Body of pancreas (tissue), 4 donors: ENCODE results near the gene L3HYPDH. TPM values are rescaled to one million over a fixed set of nuclear protein-coding genes. Genes with fewer than 3 reads are reported as not detected.

ENCODE experiments used
- ATAC-seq: fragments of 150-250 bp; one replicate; pipeline ENCODE4 v1.9.1; 2016
- DNase-seq, 4 donors: peaks; one replicate each; pipeline ENCODE4 v3.0.0-alpha.2; 2019
- H3K27ac ChIP-seq, 4 donors: fragments of 200-600 bp; sonication (generic); 1 replicate in 3 of 4; 2 replicates in 1 of 4; pipeline versions ENCODE4 v1.5.1 to v1.6.1; 2016 to 2019; ENCODE audit warnings: mild to moderate bottlenecking in 1 of 4, mixed read lengths in 1 of 4, moderate library complexity in 1 of 4
- H3K27me3 ChIP-seq, 2 donors: fragments of 200-600 bp; sonication (generic); one replicate each; pipeline ENCODE4 v1.6.0; 2016; ENCODE audit warnings: mild to moderate bottlenecking in 1 of 2
- H3K36me3 ChIP-seq, 2 donors: fragments of 200-600 bp; sonication (generic); replicated peaks in 1 of 2; 2 replicates each; pipeline ENCODE4 v1.5.1; 2016; ENCODE audit warnings: low read depth in 2 of 2; ENCODE audit not compliant: insufficient read depth in 1 of 2
- H3K4me1 ChIP-seq: fragments of 200-600 bp; sonication (generic); one replicate; pipeline ENCODE4 v1.6.0; 2016
- H3K4me3 ChIP-seq, 2 donors: fragments of 200-600 bp; sonication (generic); 1 replicate in 1 of 2; 2 replicates in 1 of 2; pipeline ENCODE4 v1.5.1; 2016 to 2019
- H3K9me3 ChIP-seq, 3 donors: fragments of 200-600 bp; sonication (generic); 1 replicate in 2 of 3; 2 replicates in 1 of 3; pipeline ENCODE4 v1.5.1; 2016
- POLR2A ChIP-seq, 3 donors: fragments of 450-650 bp; IDR thresholded peaks; one replicate each; pipeline ENCODE4 v1.6.1; 2016; ENCODE audit warnings: antibody characterized with exemption in 3 of 3, mild to moderate bottlenecking in 2 of 3
- WGBS, 2 donors: methylation state at CpG; one replicate each; pipeline ENCODE4 v1.1.5; 2017; 5-methylcytosine and 5-hydroxymethylcytosine counted together
- intact Hi-C: fragments of 100-400 bp; cut with DNase I; formaldehyde crosslinking; loops from one replicate; pipeline ENCODE4 v1.15.1; 2023
- total RNA-seq, 2 donors: library from RNA; depleted of rRNA; stranded (reverse); fragments of >200 nt; gene quantifications; one replicate each; pipeline ENCODE4 v1.1.0, GENCODE V29; 2016
- TF ChIP-seq, protein P1 (sequence below), 7 experiments: fragments of 450-650 bp in 4 of 7; fragments of 200-600 bp in 3 of 7; sonication (generic) in 3 of 7; IDR thresholded peaks; one replicate each; pipeline ENCODE4 v1.5.1; 2016 to 2019; ENCODE audit warnings: antibody characterized with exemption in 7 of 7

The L3HYPDH gene
- total RNA-seq, 2 donors from 2014 or later, result 42.0 to 60.0 TPM

DNA sequence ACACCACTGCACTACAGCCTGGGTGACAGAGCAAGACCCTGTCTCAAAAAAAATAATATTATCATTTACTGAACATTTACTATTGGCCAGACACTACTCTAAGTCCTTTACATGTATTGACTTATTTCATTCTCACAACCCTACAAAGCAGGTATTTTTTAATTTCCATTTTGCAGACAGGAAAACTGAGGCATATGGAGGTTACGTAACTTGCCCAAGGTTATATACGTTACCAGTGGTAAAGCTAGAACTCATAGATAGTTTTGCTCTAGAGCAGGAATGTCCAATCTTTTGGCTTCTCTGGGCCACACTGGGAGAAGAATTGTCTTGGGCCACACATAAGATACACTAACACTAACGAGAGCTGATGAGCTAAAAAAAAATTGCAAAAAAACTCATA, 5.7 kb downstream of the L3HYPDH start:
- no peaks in the 10 kb centered on the region for H3K9me3 ChIP-seq
- 92% methylated on average over 3 of the region's 3 CpGs for WGBS, 2 donors
- ATAC-seq, result no peak
- TF ChIP-seq, protein P1, sequence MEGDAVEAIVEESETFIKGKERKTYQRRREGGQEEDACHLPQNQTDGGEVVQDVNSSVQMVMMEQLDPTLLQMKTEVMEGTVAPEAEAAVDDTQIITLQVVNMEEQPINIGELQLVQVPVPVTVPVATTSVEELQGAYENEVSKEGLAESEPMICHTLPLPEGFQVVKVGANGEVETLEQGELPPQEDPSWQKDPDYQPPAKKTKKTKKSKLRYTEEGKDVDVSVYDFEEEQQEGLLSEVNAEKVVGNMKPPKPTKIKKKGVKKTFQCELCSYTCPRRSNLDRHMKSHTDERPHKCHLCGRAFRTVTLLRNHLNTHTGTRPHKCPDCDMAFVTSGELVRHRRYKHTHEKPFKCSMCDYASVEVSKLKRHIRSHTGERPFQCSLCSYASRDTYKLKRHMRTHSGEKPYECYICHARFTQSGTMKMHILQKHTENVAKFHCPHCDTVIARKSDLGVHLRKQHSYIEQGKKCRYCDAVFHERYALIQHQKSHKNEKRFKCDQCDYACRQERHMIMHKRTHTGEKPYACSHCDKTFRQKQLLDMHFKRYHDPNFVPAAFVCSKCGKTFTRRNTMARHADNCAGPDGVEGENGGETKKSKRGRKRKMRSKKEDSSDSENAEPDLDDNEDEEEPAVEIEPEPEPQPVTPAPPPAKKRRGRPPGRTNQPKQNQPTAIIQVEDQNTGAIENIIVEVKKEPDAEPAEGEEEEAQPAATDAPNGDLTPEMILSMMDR (IDR thresholded peaks at IDR 0.05), result no peak
- no peak for TF ChIP-seq POLR2A (IDR thresholded peaks at IDR 0.05)
- intact Hi-C loops, result no loop called here
- H3K4me3 ChIP-seq, result no peak overlapping the region
- H3K4me1 ChIP-seq, result peaks cover 29% of the 10 kb centered on the region
- no peak overlapping the region for H3K27ac ChIP-seq
- H3K27me3 ChIP-seq, result no peaks in the 10 kb centered on the region
- H3K36me3 ChIP-seq, result peaks cover 0 to 11% of the 10 kb centered on the region in 2 donors
- DNase-seq, result no peak

DNA sequence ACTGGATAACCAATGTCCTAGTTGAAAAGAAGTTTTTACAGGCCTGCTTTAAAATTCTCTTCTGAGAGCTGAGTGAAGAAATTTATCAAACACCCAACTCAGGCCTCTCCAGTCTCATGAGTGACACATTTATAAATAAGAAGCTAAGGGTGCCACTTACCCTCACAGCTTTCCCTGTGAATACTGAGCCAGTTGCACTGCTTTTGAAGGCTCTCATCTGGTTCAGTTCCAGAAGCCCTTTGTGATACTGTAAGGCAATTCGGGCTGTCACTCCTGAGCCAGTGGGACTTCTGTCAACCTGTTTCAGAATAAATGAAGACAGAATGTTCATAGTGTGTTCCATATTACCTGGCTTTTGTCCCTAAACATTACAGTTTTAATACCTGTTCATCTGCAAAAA, 8.5 kb downstream of the L3HYPDH start:
- Histone ChIP-seq H3K27ac (no peak overlapping the region), H3K9me3 (no peaks in the 10 kb centered on the region), H3K4me3 (no peak overlapping the region), H3K27me3 (no peaks in the 10 kb centered on the region), H3K4me1 (peaks cover 3% of the 10 kb centered on the region), H3K36me3 (peaks cover 0 to 11% of the 10 kb centered on the region in 2 donors)
- DNase-seq, result no peak
- TF ChIP-seq POLR2A (IDR thresholded peaks at IDR 0.05), result no peak
- TF ChIP-seq, protein P1 (IDR thresholded peaks at IDR 0.05), result no peak
- intact Hi-C loops, result no loop called here
- no peak for ATAC-seq
- WGBS, 2 donors, result 85 to 100% methylated on average over 1 of the region's 1 CpG

DNA sequence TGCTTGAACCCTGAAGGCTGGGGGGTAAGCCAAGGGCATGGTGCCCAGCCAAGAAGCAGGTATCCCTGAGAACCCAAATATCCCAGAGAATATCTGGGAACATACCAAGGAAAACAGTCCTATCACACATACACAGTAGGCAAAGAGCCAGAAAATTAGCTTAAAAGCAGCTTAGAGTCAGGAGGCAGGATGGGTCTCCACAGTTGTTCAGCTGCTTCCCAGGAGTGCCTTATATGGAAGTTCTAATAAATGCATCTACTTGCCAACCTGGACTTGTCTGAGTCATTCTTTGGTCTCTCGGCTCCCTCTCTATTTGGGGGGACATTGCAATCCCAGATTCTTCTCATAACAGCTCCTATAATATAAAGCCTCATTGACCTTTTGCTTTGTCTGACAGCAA, 10.0 kb downstream of the L3HYPDH start:
- intact Hi-C loops, result no loop called here
- no peak overlapping the region for H3K4me3 ChIP-seq
- H3K4me1 ChIP-seq, result no peaks in the 10 kb centered on the region
- H3K27ac ChIP-seq, result no peak overlapping the region
- ATAC-seq, result no peak
- peaks cover 0 to 11% of the 10 kb centered on the region in 2 donors for H3K36me3 ChIP-seq
- 88 to 92% methylated on average over 1 of the region's 1 CpG for WGBS, 2 donors
- no peaks in the 10 kb centered on the region for H3K27me3 ChIP-seq
- TF ChIP-seq POLR2A (IDR thresholded peaks at IDR 0.05), result no peak
- TF ChIP-seq, protein P1 (IDR thresholded peaks at IDR 0.05), result no peak
- H3K9me3 ChIP-seq, result no peaks in the 10 kb centered on the region
- no peak for DNase-seq

DNA sequence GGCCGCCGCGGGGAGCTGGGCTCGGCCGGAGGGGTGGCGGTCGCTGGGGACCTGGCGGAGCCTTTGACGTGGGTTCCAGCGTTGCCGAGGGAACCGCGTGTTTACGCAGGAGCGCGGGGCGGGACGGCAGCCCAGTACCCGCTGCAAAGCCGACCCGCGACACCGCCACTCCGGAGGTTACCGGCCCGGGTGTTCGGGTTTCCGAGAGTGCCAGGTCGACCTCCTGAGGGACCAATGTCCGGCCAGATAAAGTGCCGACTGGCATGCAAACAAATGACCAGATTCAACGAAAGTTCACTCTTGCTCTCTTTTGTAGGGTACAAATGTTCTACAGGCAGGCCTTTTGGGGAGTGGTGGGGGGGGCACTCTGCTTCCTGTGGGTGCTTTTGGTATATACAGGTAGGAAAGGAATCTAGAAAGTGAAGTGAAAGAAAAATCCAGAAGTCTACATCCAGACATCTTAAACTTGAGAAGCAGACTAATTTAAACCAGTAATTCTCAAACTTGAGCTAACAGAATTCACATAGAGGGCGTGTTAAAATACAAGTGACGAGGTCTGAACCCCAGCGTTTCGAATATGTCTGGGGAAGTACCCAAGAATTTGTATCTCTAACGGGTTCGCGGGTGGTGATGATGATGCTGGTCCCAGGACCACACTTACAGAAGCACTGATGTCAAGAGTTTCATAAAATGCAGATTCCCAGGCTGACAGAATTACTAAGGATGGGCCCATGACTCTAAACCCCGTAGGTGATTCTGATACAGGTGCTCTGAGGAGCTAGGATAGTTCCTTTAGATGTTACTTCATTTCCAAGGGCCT, 18.7 kb downstream of the L3HYPDH start, which contains the start of gene GPR135:
TSS of gene GPR135 (minus strand) at position 65 of the 820 bp plus-strand sequence. CDS start 154 bp downstream, outside the sequence.
- 18 to 51% methylated on average over 11 to 40 of the region's 40 CpGs for WGBS, 2 donors
- intact Hi-C loops, result no loop called here
- peak in 2 of 4 donors; percentile 59 to 61 for DNase-seq

More for the DNA sequence above, 18.7 kb downstream of the L3HYPDH start, which contains the start of gene GPR135:
- H3K27me3 ChIP-seq, result no peaks in the 10 kb centered on the region
- ATAC-seq, result peak; percentile 63
- H3K36me3 ChIP-seq, result no peaks in the 10 kb centered on the region
- no peaks in the 10 kb centered on the region for H3K9me3 ChIP-seq
- H3K27ac ChIP-seq, result peak within 1 kb of the TSS in 3 of 4 donors; percentile 60 to 73 (median 70)
- H3K4me1 ChIP-seq, result peaks cover 11% of the 10 kb centered on the region
- TF ChIP-seq, protein P1 (IDR thresholded peaks at IDR 0.05), result no peak
- TF ChIP-seq POLR2A (IDR thresholded peaks at IDR 0.05), result peak in 1 of 3 donors; percentile 4
- H3K4me3 ChIP-seq, result peak within 1 kb of the TSS; percentile 45 to 55
